NCI-H1048 (cell line): ENCODE results near the gene DNAJA4.
A peak's percentile ranks its signal among the peaks of the same experiment; 100 is the strongest.

ENCODE experiments used
- DNase-seq: peaks from one replicate; lab custom pipeline; 2025; lab: John Stamatoyannopoulos, UW

DNAJA4 gene

GRCh38 chr15:78280319-78281072 lies 16.1 kb downstream of the DNAJA4 start:
- DNase-seq: no peak

- no peak for DNase-seq
Observed at GRCh38 chr15:78282324-78282723, 18.0 kb downstream of the DNAJA4 start.

GRCh38 chr15:78284758-78285157 lies 20.4 kb downstream of the DNAJA4 start:
- no peak for DNase-seq

- no peak for DNase-seq
Observed at GRCh38 chr15:78290222-78290621, 25.9 kb downstream of the DNAJA4 start.

- DNase-seq: no peak
Observed at GRCh38 chr15:78291052-78291451, 26.7 kb downstream of the DNAJA4 start.

- DNase-seq: no peak
Observed at GRCh38 chr15:78291698-78292097, 27.3 kb downstream of the DNAJA4 start.

- no peak for DNase-seq
Observed at GRCh38 chr15:78292219-78292618, 27.9 kb downstream of the DNAJA4 start.

- peak; percentile 80 for DNase-seq
Observed at GRCh38 chr15:78299101-78299930, 35.0 kb downstream of the DNAJA4 start, which contains the start of gene SKIC8. SKIC8 (minus strand) TSS chr15:78299609; CDS start chr15:78295686, 3,923 bp downstream.

- DNase-seq: no peak
Observed at GRCh38 chr15:78301326-78301725, 37.0 kb downstream of the DNAJA4 start.

GRCh38 chr15:78301828-78302227 lies 37.5 kb downstream of the DNAJA4 start:
- no peak for DNase-seq

GRCh38 chr15:78302579-78303312 lies 38.4 kb downstream of the DNAJA4 start:
- no peak for DNase-seq

GRCh38 chr15:78304216-78305066 lies 40.1 kb downstream of the DNAJA4 start:
- DNase-seq: no peak

GRCh38 chr15:78306176-78306774 lies 41.9 kb downstream of the DNAJA4 start:
- DNase-seq: no peak

GRCh38 chr15:78307976-78308375 lies 43.6 kb downstream of the DNAJA4 start:
- no peak for DNase-seq

GRCh38 chr15:78308422-78309032 lies 44.2 kb downstream of the DNAJA4 start:
- DNase-seq: peak; percentile 9

- DNase-seq: no peak
Observed at GRCh38 chr15:78311292-78311691, 46.9 kb downstream of the DNAJA4 start.

- DNase-seq: no peak
Observed at GRCh38 chr15:78312536-78312935, 48.2 kb downstream of the DNAJA4 start.

- no peak for DNase-seq
Observed at GRCh38 chr15:78312957-78313356, 48.6 kb downstream of the DNAJA4 start.

- DNase-seq: no peak
Observed at GRCh38 chr15:78313383-78313782, 49.0 kb downstream of the DNAJA4 start.

GRCh38 chr15:78314181-78314581 lies 49.8 kb downstream of the DNAJA4 start:
- DNase-seq: no peak
